Ovary (tissue), 9 donors: ENCODE measurements around the gene HLA-G. TPM values are rescaled to one million over a fixed set of nuclear protein-coding genes. Genes with fewer than 3 reads are reported as not detected.

Source experiments
- DNase-seq, 5 donors: peaks; one replicate each; pipeline ENCODE4 v3.0.0-alpha.2; 2019 to 2020
- H3K27ac ChIP-seq, 2 donors: fragments of 200-600 bp; one replicate each; pipeline versions ENCODE4 v1.5.1 to v1.8.0; 2019 to 2022
- H3K27me3 ChIP-seq: fragments of 200-600 bp; one replicate; pipeline ENCODE4 v1.8.0; 2022
- H3K36me3 ChIP-seq: fragments of 200-600 bp; sonication (generic); one replicate; pipeline ENCODE4 v1.5.1; 2019
- H3K4me1 ChIP-seq: one replicate; pipeline ENCODE4 v1.8.1; 2013; ENCODE audit warnings: mild to moderate bottlenecking, moderate library complexity; ENCODE audit not compliant: insufficient read depth
- H3K4me3 ChIP-seq: fragments of 200-600 bp; sonication (generic); one replicate; pipeline ENCODE4 v1.5.1; 2017
- H3K9me3 ChIP-seq, 2 donors: fragments of 200-600 bp in 1 of 2; sonication (generic) in 1 of 2; one replicate each; pipeline versions ENCODE4 v1.5.1 to v1.8.1; 2013 to 2019; ENCODE audit warnings: mild to moderate bottlenecking in 1 of 2, moderate library complexity in 1 of 2
- EP300 ChIP-seq: sonication (generic); formaldehyde crosslinking; IDR thresholded peaks from one replicate; pipeline ENCODE4 v1.6.1; 2017; ENCODE audit warnings: antibody characterized with exemption
- POLR2A ChIP-seq: fragments of 450-650 bp; IDR thresholded peaks from one replicate; pipeline ENCODE4 v1.6.1; 2017; ENCODE audit warnings: antibody characterized with exemption, mild to moderate bottlenecking, moderate library complexity
- WGBS, 3 donors: extraction: QIAGEN DNeasy Blood & Tissue Kit in 1 of 3; methylation state at CpG; one replicate each; pipeline versions ENCODE4 v1.1.5 to v1.1.7; 2013 to 2017; 5-methylcytosine and 5-hydroxymethylcytosine counted together
- intact Hi-C, 4 donors: fragments of 100-400 bp; cut with DNase I; formaldehyde crosslinking; loops; one replicate each; pipeline versions ENCODE4 v1.11.0 to v1.15.1; 2022 to 2023
- polyA plus RNA-seq, 2 donors: library from polyadenylated mRNA; stranded (reverse); fragments of 200-250 nt in 1 of 2; fragments of 350-450 nt in 1 of 2; fragmentation: Illumina TruSeq in 1 of 2; extraction: RNeasy Lipid Tissue Mini Kit (QIAGEN cat#74804) in 1 of 2; gene quantifications; one replicate each; pipeline ENCODE4 v1.2.3, GENCODE V29; 2013 to 2014
- total RNA-seq, 7 donors: library from RNA; depleted of rRNA in 2 of 7; stranded (reverse); fragments of >200 nt in 2 of 7; fragmentation: NEBNext Ultra II Directional in 3 of 7; extraction: Animal tissue kit (Norgen Biotek cat#: 25700) in 3 of 7; gene quantifications; one replicate each; pipeline versions ENCODE4 v1.1.0 to v1.2.4, GENCODE V29; 2016 to 2023
- TF ChIP-seq, protein P1 (sequence below), 3 donors: fragments of 450-650 bp in 2 of 3; fragments of 200-600 bp in 1 of 3; IDR thresholded peaks; one replicate each; pipeline versions ENCODE4 v1.5.1 to v1.8.0; 2016 to 2022; ENCODE audit warnings: antibody characterized with exemption in 3 of 3, mild to moderate bottlenecking in 1 of 3
- donor health status: DM: no; HTN: no; CAD: no; lungs with moderate emphysema.
- donor health status: DM: no; HTN: no; CAD: no.
- donor health status: Bipolar disorder and iron deficiency.
- donor health status: DM: yes; HTN: yes; CAD: no.
- donor health status: DM: no; HTN: no; CAD: no.
- donor health status: DM: yes; HTN: yes; CAD: no.

HLA-G gene
- total and polyA plus RNA-seq, 9 donors = 0.06 to 1.1 (median 0.24) TPM; not detected in 3

DNA sequence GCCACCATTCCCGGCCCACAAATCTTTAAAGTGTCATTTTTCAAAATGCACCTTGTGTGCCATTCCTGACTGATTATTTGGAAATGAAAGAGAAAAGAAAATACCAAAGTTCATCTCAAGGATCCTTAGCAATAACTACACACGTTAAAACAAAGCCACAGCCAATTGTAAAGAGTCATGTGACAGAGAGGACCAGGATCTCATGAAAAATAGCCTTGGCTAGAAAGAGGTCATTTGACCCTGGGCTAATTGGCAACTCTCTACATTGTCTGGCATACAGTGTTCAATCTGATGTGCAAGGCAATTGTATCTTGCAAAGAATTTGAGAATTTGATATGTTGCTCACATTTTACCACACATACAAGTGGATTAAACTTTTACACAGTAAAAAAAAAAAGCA, 31.6 kb upstream of the HLA-G start:
- H3K36me3 ChIP-seq = no peaks in the 10 kb centered on the region
- DNase-seq = no peak
- peaks cover 3% of the 10 kb centered on the region for H3K4me1 ChIP-seq
- WGBS, 3 donors = 47 to 52% (median 49%) methylated on average over 2 of the region's 2 CpGs
- no peaks in the 10 kb centered on the region for H3K9me3 ChIP-seq
- intact Hi-C loops = no loop called here
- no peak for TF ChIP-seq EP300
- TF ChIP-seq POLR2A = no peak
- TF ChIP-seq, protein P1, sequence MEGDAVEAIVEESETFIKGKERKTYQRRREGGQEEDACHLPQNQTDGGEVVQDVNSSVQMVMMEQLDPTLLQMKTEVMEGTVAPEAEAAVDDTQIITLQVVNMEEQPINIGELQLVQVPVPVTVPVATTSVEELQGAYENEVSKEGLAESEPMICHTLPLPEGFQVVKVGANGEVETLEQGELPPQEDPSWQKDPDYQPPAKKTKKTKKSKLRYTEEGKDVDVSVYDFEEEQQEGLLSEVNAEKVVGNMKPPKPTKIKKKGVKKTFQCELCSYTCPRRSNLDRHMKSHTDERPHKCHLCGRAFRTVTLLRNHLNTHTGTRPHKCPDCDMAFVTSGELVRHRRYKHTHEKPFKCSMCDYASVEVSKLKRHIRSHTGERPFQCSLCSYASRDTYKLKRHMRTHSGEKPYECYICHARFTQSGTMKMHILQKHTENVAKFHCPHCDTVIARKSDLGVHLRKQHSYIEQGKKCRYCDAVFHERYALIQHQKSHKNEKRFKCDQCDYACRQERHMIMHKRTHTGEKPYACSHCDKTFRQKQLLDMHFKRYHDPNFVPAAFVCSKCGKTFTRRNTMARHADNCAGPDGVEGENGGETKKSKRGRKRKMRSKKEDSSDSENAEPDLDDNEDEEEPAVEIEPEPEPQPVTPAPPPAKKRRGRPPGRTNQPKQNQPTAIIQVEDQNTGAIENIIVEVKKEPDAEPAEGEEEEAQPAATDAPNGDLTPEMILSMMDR (IDR thresholded peaks at IDR 0.05) = no peak
- H3K4me3 ChIP-seq = no peak overlapping the region
- H3K27me3 ChIP-seq = no peaks in the 10 kb centered on the region
- H3K27ac ChIP-seq = no peak overlapping the region

DNA sequence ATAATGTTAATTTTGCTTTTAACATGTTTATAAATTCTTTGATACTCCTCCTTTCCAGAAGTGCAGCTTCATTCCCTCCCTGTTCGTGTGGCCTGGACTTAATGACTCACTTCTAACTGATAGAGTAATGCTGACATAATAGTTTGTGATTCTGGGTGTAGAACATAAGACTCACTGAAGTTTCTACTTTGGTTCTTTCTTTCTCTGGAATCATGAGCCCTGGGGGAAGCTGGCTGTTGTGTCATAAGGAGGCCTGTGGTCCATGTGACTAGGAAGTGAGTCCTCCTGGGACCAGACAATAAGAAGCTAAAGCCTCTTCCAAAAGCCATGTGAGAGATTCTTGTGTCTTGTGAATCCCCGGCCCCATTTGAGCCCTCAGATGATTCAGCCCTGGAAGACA, 30.5 kb upstream of the HLA-G start:
- no peak for DNase-seq
- H3K9me3 ChIP-seq = no peaks in the 10 kb centered on the region
- peaks cover 3% of the 10 kb centered on the region for H3K4me1 ChIP-seq
- 2 to 38% (median 20%) methylated on average over 2 of the region's 2 CpGs for WGBS, 3 donors
- no peak overlapping the region for H3K4me3 ChIP-seq
- TF ChIP-seq EP300 (no peak), POLR2A (no peak)
- TF ChIP-seq, protein P1 (IDR thresholded peaks at IDR 0.05) = no peak
- no peaks in the 10 kb centered on the region for H3K27me3 ChIP-seq
- H3K36me3 ChIP-seq = no peaks in the 10 kb centered on the region
- intact Hi-C loops = no loop called here
- no peak overlapping the region for H3K27ac ChIP-seq

DNA sequence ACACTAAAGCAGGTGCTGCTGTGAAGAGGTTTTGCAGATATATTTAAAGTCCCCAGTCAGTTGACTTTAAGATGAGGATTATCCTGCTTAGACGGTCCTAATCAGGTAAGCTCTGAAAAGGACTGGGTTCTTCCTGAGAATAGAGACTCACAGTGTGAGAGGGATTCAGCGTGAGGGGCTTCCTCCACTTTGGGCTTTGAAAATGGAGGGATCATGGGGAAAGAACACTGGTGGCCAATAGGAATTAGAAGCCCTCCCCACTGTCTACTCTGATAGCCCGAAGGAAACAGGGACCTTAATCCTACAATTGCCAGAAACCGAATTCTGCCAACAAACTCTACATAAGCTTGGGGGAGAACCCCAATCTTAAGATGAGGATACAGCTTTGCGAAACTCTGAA, 29.7 kb upstream of the HLA-G start:
- intact Hi-C loops = no loop called here
- H3K36me3 ChIP-seq = no peaks in the 10 kb centered on the region
- TF ChIP-seq EP300 = no peak
- TF ChIP-seq, protein P1 (IDR thresholded peaks at IDR 0.05) = no peak
- no peak for TF ChIP-seq POLR2A
- no peak overlapping the region for H3K27ac ChIP-seq
- no peaks in the 10 kb centered on the region for H3K9me3 ChIP-seq
- no peak for DNase-seq
- WGBS, 3 donors = 78 to 86% (median 82%) methylated on average over 5 of the region's 5 CpGs
- H3K27me3 ChIP-seq = no peaks in the 10 kb centered on the region
- H3K4me3 ChIP-seq = no peak overlapping the region
- no peaks in the 10 kb centered on the region for H3K4me1 ChIP-seq

DNA sequence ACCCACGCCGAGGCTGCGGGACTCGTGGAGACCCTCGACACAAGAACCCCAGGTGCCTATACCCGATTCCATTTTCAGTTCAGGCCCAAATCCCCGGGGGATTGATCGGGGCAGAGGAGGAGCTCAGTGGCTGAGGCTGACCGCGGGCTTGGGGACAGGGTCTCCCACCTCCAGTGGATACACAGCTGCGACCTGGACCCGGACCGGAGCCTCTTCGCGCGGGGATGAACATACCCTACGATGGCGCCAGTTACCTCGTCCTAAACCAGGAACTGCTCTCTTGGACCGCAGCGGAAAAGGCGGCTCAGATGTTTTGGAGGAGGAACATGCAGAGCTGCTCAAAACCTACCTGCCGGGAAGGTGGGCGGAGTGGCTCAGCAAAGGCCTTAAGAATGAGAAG, 27.4 kb upstream of the HLA-G start:
- H3K27ac ChIP-seq = no peak overlapping the region
- H3K9me3 ChIP-seq = no peaks in the 10 kb centered on the region
- H3K36me3 ChIP-seq = no peaks in the 10 kb centered on the region
- no peaks in the 10 kb centered on the region for H3K27me3 ChIP-seq
- DNase-seq = no peak
- no peaks in the 10 kb centered on the region for H3K4me1 ChIP-seq
- WGBS, 3 donors = 83 to 90% (median 87%) methylated on average over 24 of the region's 24 CpGs
- intact Hi-C loops = no loop called here
- TF ChIP-seq EP300 (no peak), POLR2A (no peak)
- TF ChIP-seq, protein P1 (IDR thresholded peaks at IDR 0.05) = no peak
- H3K4me3 ChIP-seq = no peak overlapping the region

DNA sequence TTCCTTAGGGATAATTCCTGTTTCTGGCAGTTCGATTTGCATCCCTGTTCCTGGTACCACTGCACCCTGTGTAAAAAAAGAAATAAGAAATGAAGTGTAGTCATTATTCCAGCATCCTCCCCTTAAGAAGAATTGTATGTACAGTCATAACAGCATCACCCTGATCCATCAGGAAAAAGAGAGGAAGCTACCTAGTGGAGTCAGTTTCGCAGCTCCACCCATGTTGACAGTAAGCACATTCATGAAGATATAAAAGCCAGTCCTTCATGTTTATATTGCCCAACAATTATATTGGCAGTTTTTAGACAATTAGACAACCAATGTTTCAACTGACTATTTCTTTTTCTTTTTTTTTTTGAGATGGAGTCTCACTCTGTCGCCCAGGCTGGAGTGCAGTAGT, 21.2 kb upstream of the HLA-G start:
- 87 to 93% (median 88%) methylated on average over 3 of the region's 3 CpGs for WGBS, 3 donors
- H3K9me3 ChIP-seq = no peaks in the 10 kb centered on the region
- no peak overlapping the region for H3K4me3 ChIP-seq
- no peak overlapping the region for H3K27ac ChIP-seq
- no peaks in the 10 kb centered on the region for H3K36me3 ChIP-seq
- no peaks in the 10 kb centered on the region for H3K27me3 ChIP-seq
- DNase-seq = no peak
- no peaks in the 10 kb centered on the region for H3K4me1 ChIP-seq
- TF ChIP-seq POLR2A (no peak), EP300 (no peak)
- TF ChIP-seq, protein P1 (IDR thresholded peaks at IDR 0.05) = no peak
- intact Hi-C loops = no loop called here
